Parathyroid adenoma (tissue), 2 donors: ENCODE results near the gene PRKAR1B.

Source experiments
- H2AFZ ChIP-seq: fragments of 300-600 bp; sonication (generic); one replicate; pipeline ENCODE4 v1.7.0; 2017; ENCODE audit warnings: antibody characterized with exemption, mild to moderate bottlenecking
- H3K27ac ChIP-seq: fragments of 300-600 bp; sonication (generic); one replicate; pipeline ENCODE4 v1.7.0; 2017
- H3K27me3 ChIP-seq: fragments of 300-600 bp; sonication (generic); one replicate; pipeline ENCODE4 v1.7.0; 2017; ENCODE audit warnings: low read length; ENCODE audit not compliant: control insufficient read depth, insufficient read depth
- H3K36me3 ChIP-seq: fragments of 300-600 bp; sonication (generic); one replicate; pipeline ENCODE4 v1.7.0; 2017; ENCODE audit warnings: low read length; ENCODE audit not compliant: control insufficient read depth, insufficient read depth
- H3K4me1 ChIP-seq: fragments of 300-600 bp; sonication (generic); one replicate; pipeline ENCODE4 v1.7.0; 2017; ENCODE audit warnings: control low read depth
- H3K4me2 ChIP-seq: fragments of 300-600 bp; sonication (generic); one replicate; pipeline ENCODE4 v1.7.0; 2017; ENCODE audit warnings: low read length
- H3K4me3 ChIP-seq: fragments of 300-600 bp; sonication (generic); one replicate; pipeline ENCODE4 v1.7.0; 2017; ENCODE audit warnings: low read depth, low read length
- H3K79me2 ChIP-seq: fragments of 300-600 bp; sonication (generic); one replicate; pipeline ENCODE4 v1.7.0; 2017; ENCODE audit warnings: control low read depth
- H3K9ac ChIP-seq: fragments of 300-600 bp; sonication (generic); one replicate; pipeline ENCODE4 v1.7.0; 2017; ENCODE audit warnings: mild to moderate bottlenecking
- H3K9me3 ChIP-seq: fragments of 300-600 bp; sonication (generic); one replicate; pipeline ENCODE4 v1.7.0; 2017; ENCODE audit warnings: low read length; ENCODE audit not compliant: control insufficient read depth
- CTCF ChIP-seq: fragments of 300-600 bp; sonication (generic); IDR thresholded peaks from one replicate; pipeline ENCODE4 v1.7.0; 2017; ENCODE audit warnings: antibody characterized with exemption, mild to moderate bottlenecking
- donor health status: primary hyperparathyroidism.

Gene PRKAR1B

DNA sequence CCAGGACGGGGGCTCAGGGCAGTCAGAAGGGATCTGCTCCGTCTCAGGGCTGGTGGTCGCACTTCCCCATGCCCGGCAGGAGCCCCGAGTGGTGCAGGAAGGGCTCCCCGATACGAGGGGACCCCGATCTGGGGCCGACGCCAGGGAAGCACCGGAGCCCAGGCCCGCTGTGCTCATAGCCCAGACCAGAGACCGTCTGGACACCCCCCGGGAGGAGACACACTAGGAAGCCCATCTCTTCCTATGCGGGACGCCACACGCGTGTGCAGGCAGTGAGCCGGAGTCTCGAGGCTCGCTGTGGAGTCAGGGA, 167.7 kb downstream of the PRKAR1B start:
- H3K36me3 ChIP-seq, result no peaks in the 10 kb centered on the region
- no peak for TF ChIP-seq CTCF
- no peaks in the 10 kb centered on the region for H3K4me1 ChIP-seq

DNA sequence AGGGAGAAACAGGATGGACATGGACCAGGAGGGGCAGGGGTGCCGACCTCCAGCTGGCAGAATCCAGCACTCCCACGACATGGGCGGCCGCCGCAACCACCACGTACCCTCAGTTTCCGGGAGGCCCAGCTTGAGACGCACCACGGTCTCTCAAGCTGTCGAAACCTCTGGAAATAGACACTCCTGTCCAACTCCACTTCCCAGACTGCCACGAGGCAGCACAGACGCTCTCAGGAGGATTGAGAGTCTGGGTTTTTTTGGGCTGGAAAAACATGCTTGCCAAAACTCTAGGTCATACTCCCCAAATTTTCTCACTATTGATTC, 169.6 kb downstream of the PRKAR1B start:
- H3K27ac ChIP-seq, result no peak overlapping the region

More for the DNA sequence above, 167.7 kb downstream of the PRKAR1B start:
- Histone ChIP-seq H2AFZ (no peak overlapping the region), H3K4me3 (no peak overlapping the region), H3K27ac (no peak overlapping the region), H3K4me2 (no peak overlapping the region), H3K79me2 (no peaks in the 10 kb centered on the region), H3K9ac (no peak overlapping the region), H3K9me3 (no peaks in the 10 kb centered on the region), H3K27me3 (no peaks in the 10 kb centered on the region)

GRCh38 chr7:556837-557557, 170.1 kb downstream of the PRKAR1B start:
- Histone ChIP-seq H3K79me2 (no peaks in the 10 kb centered on the region), H2AFZ (no peak overlapping the region), H3K4me3 (no peak overlapping the region), H3K27ac (no peak overlapping the region), H3K4me2 (no peak overlapping the region), H3K27me3 (no peaks in the 10 kb centered on the region), H3K36me3 (no peaks in the 10 kb centered on the region), H3K9me3 (no peaks in the 10 kb centered on the region), H3K4me1 (no peaks in the 10 kb centered on the region), H3K9ac (no peak overlapping the region)
- TF ChIP-seq CTCF, result no peak

More for the DNA sequence above, 169.6 kb downstream of the PRKAR1B start:
- Histone ChIP-seq H3K79me2 (no peaks in the 10 kb centered on the region), H3K4me1 (no peaks in the 10 kb centered on the region), H3K9me3 (no peaks in the 10 kb centered on the region), H3K4me2 (no peak overlapping the region), H3K36me3 (no peaks in the 10 kb centered on the region), H3K27me3 (no peaks in the 10 kb centered on the region), H3K4me3 (no peak overlapping the region), H3K9ac (no peak overlapping the region), H2AFZ (no peak overlapping the region)
- TF ChIP-seq CTCF, result no peak

- H3K4me1 ChIP-seq, result no peaks in the 10 kb centered on the region
- H3K9ac ChIP-seq, result no peak overlapping the region
- no peak overlapping the region for H3K4me3 ChIP-seq
- no peak for TF ChIP-seq CTCF
- no peak overlapping the region for H3K4me2 ChIP-seq
- no peaks in the 10 kb centered on the region for H3K9me3 ChIP-seq
- no peaks in the 10 kb centered on the region for H3K27me3 ChIP-seq
- no peaks in the 10 kb centered on the region for H3K79me2 ChIP-seq
- no peak overlapping the region for H2AFZ ChIP-seq
- H3K27ac ChIP-seq, result no peak overlapping the region
- no peaks in the 10 kb centered on the region for H3K36me3 ChIP-seq
Observed at GRCh38 chr7:556291-556826, 170.7 kb downstream of the PRKAR1B start.

- Histone ChIP-seq H3K27ac (no peak overlapping the region), H3K79me2 (no peaks in the 10 kb centered on the region), H3K4me1 (no peaks in the 10 kb centered on the region), H3K9me3 (no peaks in the 10 kb centered on the region), H3K36me3 (no peaks in the 10 kb centered on the region), H3K4me2 (no peak overlapping the region), H2AFZ (no peak overlapping the region), H3K27me3 (no peaks in the 10 kb centered on the region), H3K4me3 (no peak overlapping the region), H3K9ac (no peak overlapping the region)
- no peak for TF ChIP-seq CTCF
Observed at GRCh38 chr7:555551-556160, 171.4 kb downstream of the PRKAR1B start.
